HCT116 (cell line): ENCODE results near the gene FBXO11.

ENCODE experiments used
- CTCF ChIP-seq, 3 experiments: fragments of 200-600 bp in 1 of 3; sonication (generic) in 1 of 3; IDR thresholded peaks in 2 of 3; conservative IDR thresholded peaks in 1 of 3; 2 replicates each; pipeline ENCODE4 v1.5.1; 2012 to 2017; ENCODE audit warnings: low read depth in 2 of 3, low read length in 2 of 3, antibody characterized with exemption in 1 of 3, borderline replicate concordance in 1 of 3, control low read depth in 1 of 3, mild to moderate bottlenecking in 1 of 3, mixed read lengths in 1 of 3, mixed run types in 1 of 3, moderate library complexity in 1 of 3; ENCODE audit not compliant: insufficient read depth in 1 of 3
- EZH2 ChIP-seq: fragments of 200-600 bp; sonication (generic); IDR thresholded peaks from 2 replicates; pipeline ENCODE4 v1.6.1; 2017; ENCODE audit warnings: antibody characterized with exemption, mixed run types
- EZH2phosphoT487 ChIP-seq: fragments of 200-600 bp; IDR thresholded peaks from 2 replicates; pipeline ENCODE4 v1.6.1; 2018; ENCODE audit warnings: antibody characterized with exemption, borderline replicate concordance
- FOSL1 ChIP-seq: IDR thresholded peaks from 2 replicates; pipeline ENCODE4 v1.6.1; 2012; ENCODE audit warnings: low read depth
- JUND ChIP-seq: IDR thresholded peaks from 2 replicates; pipeline ENCODE4 v1.6.1; 2012
- POLR2A ChIP-seq: IDR thresholded peaks from 2 replicates; pipeline ENCODE4 v1.7.0; 2011; ENCODE audit warnings: borderline replicate concordance; ENCODE audit not compliant: insufficient read depth, insufficient read length; ENCODE audit errors: extremely low read depth
- POLR2AphosphoS5 ChIP-seq: IDR thresholded peaks from 2 replicates; pipeline ENCODE4 v1.6.1; 2011; ENCODE audit warnings: mild to moderate bottlenecking, low read depth, low read length, moderate library complexity
- SIN3A ChIP-seq: IDR thresholded peaks from 2 replicates; pipeline ENCODE4 v1.6.1; 2012; ENCODE audit warnings: low read depth
- TCF7L2 ChIP-seq: IDR thresholded peaks from 2 replicates; pipeline ENCODE4 v1.7.0; 2011; ENCODE audit warnings: borderline replicate concordance, inconsistent platforms; ENCODE audit not compliant: insufficient read depth, insufficient read length; ENCODE audit errors: extremely low read depth
- ZNF274 ChIP-seq: fragments of 200-500 bp; sonication (Bioruptor generic); IDR thresholded peaks from 2 replicates; pipeline ENCODE4 v1.6.1; 2014; ENCODE audit warnings: mild to moderate bottlenecking, low read depth, low read length, inconsistent platforms
- TF ChIP-seq, protein P1 (sequence below): IDR thresholded peaks from 2 replicates; pipeline ENCODE4 v1.6.1; 2012

DNA sequence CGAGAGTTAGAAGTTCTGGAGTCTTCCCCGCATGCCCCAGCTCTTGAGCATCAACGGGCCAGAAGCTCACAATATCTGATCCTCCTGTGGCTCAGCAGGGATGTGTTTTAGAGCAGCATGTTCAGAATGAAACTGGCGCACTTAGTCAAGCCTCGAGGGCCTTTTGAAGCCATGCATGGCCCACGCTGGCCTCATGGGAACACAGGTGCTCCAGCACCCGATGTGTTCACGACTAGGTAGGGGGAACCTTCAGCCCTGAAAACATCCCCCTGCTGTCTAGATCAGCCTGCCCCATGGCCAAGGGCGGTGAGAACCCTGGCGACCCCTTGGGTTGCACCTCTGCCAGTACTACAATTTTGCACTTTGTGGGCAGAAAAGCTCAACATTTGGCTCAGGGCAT lies 90.5 kb downstream of the FBXO11 start:
- no peak for TF ChIP-seq CTCF (IDR thresholded peaks at IDR 0.05 in 2 of 3, conservative IDR thresholded peaks at IDR 0.05 in 1 of 3; ENCODE audit: borderline replicate concordance in 1 of 3, insufficient read depth in 1 of 3, low read depth in 2 of 3, low read length in 2 of 3)
- TF ChIP-seq, protein P1, sequence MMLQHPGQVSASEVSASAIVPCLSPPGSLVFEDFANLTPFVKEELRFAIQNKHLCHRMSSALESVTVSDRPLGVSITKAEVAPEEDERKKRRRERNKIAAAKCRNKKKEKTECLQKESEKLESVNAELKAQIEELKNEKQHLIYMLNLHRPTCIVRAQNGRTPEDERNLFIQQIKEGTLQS = no peak
- TF ChIP-seq EZH2 = no peak
- no peak for TF ChIP-seq TCF7L2
- TF ChIP-seq ZNF274 = no peak
- TF ChIP-seq SIN3A = no peak
- TF ChIP-seq POLR2A = no peak
- no peak for TF ChIP-seq FOSL1
- TF ChIP-seq EZH2phosphoT487 = no peak
- TF ChIP-seq POLR2AphosphoS5 = no peak
- TF ChIP-seq JUND = no peak
